ENCODE measurements around the gene NFU1.
A peak's percentile ranks its signal among the peaks of the same experiment; 100 is the strongest.

NFU1 gene

GRCh38 chr2:69395866-69396265 is 41.4 kb downstream of the NFU1 start:
- H3K4me3 ChIP-seq (replicated peaks; ENCODE audit: low read depth, low read length): no peak overlapping the region
- TF ChIP-seq, protein P1, sequence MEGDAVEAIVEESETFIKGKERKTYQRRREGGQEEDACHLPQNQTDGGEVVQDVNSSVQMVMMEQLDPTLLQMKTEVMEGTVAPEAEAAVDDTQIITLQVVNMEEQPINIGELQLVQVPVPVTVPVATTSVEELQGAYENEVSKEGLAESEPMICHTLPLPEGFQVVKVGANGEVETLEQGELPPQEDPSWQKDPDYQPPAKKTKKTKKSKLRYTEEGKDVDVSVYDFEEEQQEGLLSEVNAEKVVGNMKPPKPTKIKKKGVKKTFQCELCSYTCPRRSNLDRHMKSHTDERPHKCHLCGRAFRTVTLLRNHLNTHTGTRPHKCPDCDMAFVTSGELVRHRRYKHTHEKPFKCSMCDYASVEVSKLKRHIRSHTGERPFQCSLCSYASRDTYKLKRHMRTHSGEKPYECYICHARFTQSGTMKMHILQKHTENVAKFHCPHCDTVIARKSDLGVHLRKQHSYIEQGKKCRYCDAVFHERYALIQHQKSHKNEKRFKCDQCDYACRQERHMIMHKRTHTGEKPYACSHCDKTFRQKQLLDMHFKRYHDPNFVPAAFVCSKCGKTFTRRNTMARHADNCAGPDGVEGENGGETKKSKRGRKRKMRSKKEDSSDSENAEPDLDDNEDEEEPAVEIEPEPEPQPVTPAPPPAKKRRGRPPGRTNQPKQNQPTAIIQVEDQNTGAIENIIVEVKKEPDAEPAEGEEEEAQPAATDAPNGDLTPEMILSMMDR (IDR thresholded peaks at IDR 0.05; ENCODE audit: low read depth, low read length, missing control alignments): no peak
- no peak for DNase-seq (ENCODE audit: extremely low read depth, low read depth)

DNA sequence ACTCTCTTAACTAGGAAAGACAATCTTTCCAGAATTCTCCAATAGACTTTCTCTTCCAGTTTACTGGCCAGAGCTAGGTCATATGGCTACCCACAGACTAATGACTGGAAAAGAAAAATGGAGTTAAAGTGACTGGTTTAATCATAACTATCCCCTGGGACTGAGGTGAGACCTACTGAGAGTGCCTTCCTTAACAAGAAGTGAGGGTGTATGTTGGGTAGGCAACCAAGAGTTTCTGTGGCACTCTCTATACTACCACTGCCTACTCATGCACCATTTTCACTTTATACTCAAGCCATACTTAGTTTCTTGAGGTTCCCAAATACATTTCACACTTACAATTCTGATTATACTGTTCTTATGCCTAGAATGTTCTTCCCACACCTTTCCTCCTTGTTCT is 43.3 kb downstream of the NFU1 start:
- no peak overlapping the region for H3K4me3 ChIP-seq (replicated peaks; ENCODE audit: low read depth, low read length)
- TF ChIP-seq, protein P1 (IDR thresholded peaks at IDR 0.05; ENCODE audit: low read depth, low read length, missing control alignments): no peak
- no peak for DNase-seq (ENCODE audit: extremely low read depth, low read depth)

DNA sequence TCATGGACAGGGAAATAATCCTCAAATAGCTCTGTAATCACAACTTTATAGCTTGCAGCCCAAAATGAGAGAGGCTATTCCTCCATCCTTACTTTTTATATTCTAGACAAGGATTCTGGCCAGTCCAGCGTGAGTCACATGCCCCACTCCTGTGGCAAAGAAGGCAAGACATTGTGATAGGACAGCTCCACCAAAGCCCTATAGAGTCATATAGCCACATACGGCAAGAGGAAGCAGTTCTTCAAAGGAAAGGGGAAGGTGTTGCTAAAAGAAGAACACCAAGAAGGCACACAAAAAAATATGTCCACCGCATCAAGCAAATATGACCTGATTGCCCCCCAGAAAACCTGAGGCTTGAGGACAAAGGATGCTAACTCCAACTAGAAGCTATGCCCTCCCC is 46.8 kb downstream of the NFU1 start:
- TF ChIP-seq, protein P1 (IDR thresholded peaks at IDR 0.05; ENCODE audit: low read depth, low read length, missing control alignments): no peak
- DNase-seq (ENCODE audit: extremely low read depth, low read depth): no peak
- H3K4me3 ChIP-seq (replicated peaks; ENCODE audit: low read depth, low read length): no peak overlapping the region

DNA sequence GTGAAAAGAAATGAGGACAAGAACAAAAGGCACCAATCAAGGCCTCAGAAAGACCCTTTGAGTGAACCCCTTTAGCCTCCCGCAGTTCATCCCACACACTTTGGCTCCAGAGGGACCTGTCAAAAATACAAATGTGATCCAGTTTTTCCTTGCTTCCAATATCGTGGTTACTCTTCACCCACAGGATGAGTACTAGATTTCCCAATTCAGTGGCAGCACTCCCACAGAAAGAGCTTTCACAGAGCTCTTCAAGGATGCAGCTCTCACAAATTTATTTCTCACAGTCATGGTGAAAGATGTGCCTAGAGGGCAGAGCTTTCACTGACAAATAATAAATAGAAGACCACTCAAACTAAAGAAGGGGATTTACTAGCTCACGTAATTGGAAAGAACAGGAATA is 47.2 kb downstream of the NFU1 start:
- DNase-seq (ENCODE audit: extremely low read depth, low read depth): no peak
- TF ChIP-seq, protein P1 (IDR thresholded peaks at IDR 0.05; ENCODE audit: low read depth, low read length, missing control alignments): no peak
- H3K4me3 ChIP-seq (replicated peaks; ENCODE audit: low read depth, low read length): no peak overlapping the region

DNA sequence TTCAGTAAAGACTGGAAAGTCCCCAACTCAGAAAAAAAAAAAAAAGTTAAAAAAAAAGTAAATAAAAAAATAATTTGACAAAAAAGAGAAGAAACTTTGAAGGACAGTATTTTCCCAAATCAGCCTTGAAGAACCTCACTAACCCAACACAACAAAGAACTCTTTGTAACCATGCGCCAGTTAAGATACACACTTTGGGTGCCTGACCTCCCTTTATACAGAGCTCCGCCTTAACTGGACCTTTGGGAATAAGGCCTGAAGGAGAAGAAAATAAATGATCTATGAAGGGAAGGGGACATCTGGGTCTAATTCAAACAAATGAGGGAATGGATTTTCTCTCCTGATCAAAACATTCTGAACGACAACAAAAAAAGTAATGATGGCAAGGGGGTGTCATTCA is 48.0 kb downstream of the NFU1 start:
- TF ChIP-seq, protein P1 (IDR thresholded peaks at IDR 0.05; ENCODE audit: low read depth, low read length, missing control alignments): no peak
- no peak for DNase-seq (ENCODE audit: extremely low read depth, low read depth)
- no peak overlapping the region for H3K4me3 ChIP-seq (replicated peaks; ENCODE audit: low read depth, low read length)

- TF ChIP-seq, protein P1 (IDR thresholded peaks at IDR 0.05; ENCODE audit: low read depth, low read length, missing control alignments): no peak
- DNase-seq (ENCODE audit: extremely low read depth, low read depth): no peak
- H3K4me3 ChIP-seq (replicated peaks; ENCODE audit: low read depth, low read length): peak overlapping the region; percentile 72
Measured at GRCh38 chr2:69387770-69388481, 49.3 kb downstream of the NFU1 start.

Data from HFF-Myc (cell line).